GM23338 (cell line): ENCODE results near the gene CHRNA10. TPM values are rescaled to one million over a fixed set of nuclear protein-coding genes. Genes with fewer than 3 reads are reported as not detected.

Source experiments
- ATAC-seq: fragments of 200-7000 bp; cut with Tn5 transposase; 3 replicates; pipeline ENCODE4 v1.9.1; 2020
- DNase-seq: peaks from one replicate; pipeline ENCODE4 v3.0.0-alpha.2; 2015; ENCODE audit warnings: low spot score
- H2AFZ ChIP-seq: fragments of 200-600 bp; sonication (generic); 2 replicates; pipeline ENCODE4 v1.8.0; 2016; ENCODE audit warnings: antibody characterized with exemption, mild to moderate bottlenecking, moderate library complexity
- H3F3A ChIP-seq: fragments of 200-600 bp; sonication (generic); replicated peaks from 2 replicates; pipeline ENCODE4 v1.8.0; 2017; ENCODE audit warnings: antibody characterized with exemption, mixed run types, low read depth
- H3K27ac ChIP-seq: fragments of 200-600 bp; sonication (generic); 2 replicates; pipeline ENCODE4 v1.6.1; 2016; ENCODE audit warnings: low read depth
- H3K27me3 ChIP-seq: fragments of 200-600 bp; sonication (generic); 2 replicates; pipeline ENCODE4 v1.8.0; 2016; ENCODE audit warnings: mild to moderate bottlenecking, mixed run types, moderate library complexity; ENCODE audit not compliant: insufficient read depth
- H3K36me3 ChIP-seq: fragments of 200-600 bp; sonication (generic); 2 replicates; pipeline ENCODE4 v1.8.0; 2016; ENCODE audit warnings: mild to moderate bottlenecking; ENCODE audit not compliant: insufficient read depth
- H3K4me1 ChIP-seq: fragments of 200-600 bp; sonication (generic); 2 replicates; pipeline ENCODE4 v1.8.0; 2016; ENCODE audit warnings: mild to moderate bottlenecking, moderate library complexity; ENCODE audit not compliant: insufficient read depth
- H3K4me2 ChIP-seq: fragments of 200-600 bp; sonication (generic); 2 replicates; pipeline ENCODE4 v1.7.1; 2017; ENCODE audit warnings: mixed run types
- H3K4me3 ChIP-seq: fragments of 200-600 bp; sonication (generic); 2 replicates; pipeline ENCODE4 v1.6.1; 2016; ENCODE audit warnings: mixed run types
- H3K79me2 ChIP-seq: fragments of 200-600 bp; sonication (generic); replicated peaks from 2 replicates; pipeline ENCODE4 v1.8.0; 2017; ENCODE audit warnings: mild to moderate bottlenecking; ENCODE audit not compliant: insufficient read depth
- H3K9me2 ChIP-seq: fragments of 200-600 bp; sonication (generic); 2 replicates; pipeline ENCODE4 v1.8.0; 2017; ENCODE audit not compliant: insufficient read depth
- H4K20me1 ChIP-seq: fragments of 200-600 bp; sonication (generic); replicated peaks from 2 replicates; pipeline ENCODE4 v1.8.0; 2017; ENCODE audit warnings: mild to moderate bottlenecking; ENCODE audit not compliant: insufficient read depth
- H3K27ac Mint-ChIP-seq: 2 replicates; pipeline ENCODE4 v1.8.0; 2020; ENCODE audit warnings: inconsistent platforms, mild to moderate bottlenecking, moderate library complexity, mixed read lengths
- H3K27me3 Mint-ChIP-seq: 3 replicates; pipeline ENCODE4 v1.8.0; 2022; ENCODE audit warnings: low read depth, mild to moderate bottlenecking, moderate library complexity, mixed read lengths, inconsistent platforms; ENCODE audit not compliant: insufficient read depth, poor library complexity
- H3K36me3 Mint-ChIP-seq: 3 replicates; pipeline ENCODE4 v1.8.0; 2021; ENCODE audit warnings: low read depth, mild to moderate bottlenecking, inconsistent platforms, moderate library complexity, mixed read lengths
- H3K4me1 Mint-ChIP-seq: 3 replicates; pipeline ENCODE4 v1.8.0; 2020; ENCODE audit warnings: mild to moderate bottlenecking, inconsistent platforms, mixed read lengths
- H3K4me3 Mint-ChIP-seq: 3 replicates; pipeline ENCODE4 v1.8.0; 2021; ENCODE audit warnings: moderate library complexity, mild to moderate bottlenecking, inconsistent platforms, mixed read lengths
- H3K9me3 Mint-ChIP-seq: 3 replicates; pipeline ENCODE4 v1.8.0; 2020; ENCODE audit warnings: moderate library complexity, mild to moderate bottlenecking, inconsistent platforms, mixed read lengths
- EZH2 ChIP-seq: fragments of 200-600 bp; sonication (generic); IDR thresholded peaks from one replicate; pipeline ENCODE4 v1.8.0; 2017; ENCODE audit warnings: antibody characterized with exemption, mild to moderate bottlenecking, low read depth; ENCODE audit not compliant: unreplicated experiment
- EZH2phosphoT487 ChIP-seq: fragments of 200-600 bp; sonication (generic); IDR thresholded peaks from one replicate; pipeline ENCODE4 v1.8.1; 2018; ENCODE audit warnings: antibody characterized with exemption; ENCODE audit not compliant: unreplicated experiment
- JUNB ChIP-seq: IDR thresholded peaks from one replicate; pipeline ENCODE4 v1.6.1; 2016; ENCODE audit warnings: antibody characterized with exemption; ENCODE audit not compliant: unreplicated experiment
- NANOG ChIP-seq: IDR thresholded peaks from 2 replicates; pipeline ENCODE4 v1.6.1; 2016; ENCODE audit warnings: antibody characterized with exemption, borderline replicate concordance
- POLR2AphosphoS5 ChIP-seq: IDR thresholded peaks from 2 replicates; pipeline ENCODE4 v1.6.1; 2016; ENCODE audit warnings: antibody characterized with exemption, low read depth
- STAT1 ChIP-seq: IDR thresholded peaks from one replicate; pipeline ENCODE4 v1.6.1; 2016; ENCODE audit warnings: antibody characterized with exemption; ENCODE audit not compliant: unreplicated experiment
- ZNF114 ChIP-seq: fragments of 250-450 bp; sonication (Bioruptor Pico); IDR thresholded peaks from 2 replicates; pipeline ENCODE4 v1.5.0; 2020; ENCODE audit warnings: mild to moderate bottlenecking, moderate library complexity
- polyA plus RNA-seq: library from polyadenylated mRNA; unstranded; fragments of >200 nt; fragmentation: Nextera tagmentation; extraction: Ambion mirVana; gene quantifications from 2 replicates; pipeline ENCODE4 v1.2.1, GENCODE V29; 2016
- total RNA-seq: library from RNA; depleted of rRNA; stranded (reverse); fragments of >200 nt; shearing (Covaris generic); gene quantifications from 2 replicates; pipeline ENCODE4 v1.2.3, GENCODE V29; 2014
- TF ChIP-seq, protein P1 (sequence below): IDR thresholded peaks from one replicate; pipeline ENCODE4 v1.6.1; 2018; ENCODE audit warnings: antibody characterized with exemption; ENCODE audit not compliant: unreplicated experiment
- TF ChIP-seq, protein P2 (sequence below), 2 experiments: fragments of 200-600 bp in 1 of 2; sonication (generic) in 1 of 2; conservative IDR thresholded peaks; 2 replicates each; pipeline versions ENCODE4 v1.5.1 to v1.6.1; 2016 to 2017; ENCODE audit warnings: antibody characterized with exemption in 2 of 2, low read depth in 2 of 2, mild to moderate bottlenecking in 2 of 2, moderate library complexity in 1 of 2
- TF ChIP-seq, protein P3 (sequence below): IDR thresholded peaks from 2 replicates; pipeline ENCODE4 v1.6.1; 2016; ENCODE audit warnings: antibody characterized with exemption

CHRNA10 gene
- total and polyA plus RNA-seq, 2 experiments from 2014 or later: 0.45 to 1.5 TPM

DNA sequence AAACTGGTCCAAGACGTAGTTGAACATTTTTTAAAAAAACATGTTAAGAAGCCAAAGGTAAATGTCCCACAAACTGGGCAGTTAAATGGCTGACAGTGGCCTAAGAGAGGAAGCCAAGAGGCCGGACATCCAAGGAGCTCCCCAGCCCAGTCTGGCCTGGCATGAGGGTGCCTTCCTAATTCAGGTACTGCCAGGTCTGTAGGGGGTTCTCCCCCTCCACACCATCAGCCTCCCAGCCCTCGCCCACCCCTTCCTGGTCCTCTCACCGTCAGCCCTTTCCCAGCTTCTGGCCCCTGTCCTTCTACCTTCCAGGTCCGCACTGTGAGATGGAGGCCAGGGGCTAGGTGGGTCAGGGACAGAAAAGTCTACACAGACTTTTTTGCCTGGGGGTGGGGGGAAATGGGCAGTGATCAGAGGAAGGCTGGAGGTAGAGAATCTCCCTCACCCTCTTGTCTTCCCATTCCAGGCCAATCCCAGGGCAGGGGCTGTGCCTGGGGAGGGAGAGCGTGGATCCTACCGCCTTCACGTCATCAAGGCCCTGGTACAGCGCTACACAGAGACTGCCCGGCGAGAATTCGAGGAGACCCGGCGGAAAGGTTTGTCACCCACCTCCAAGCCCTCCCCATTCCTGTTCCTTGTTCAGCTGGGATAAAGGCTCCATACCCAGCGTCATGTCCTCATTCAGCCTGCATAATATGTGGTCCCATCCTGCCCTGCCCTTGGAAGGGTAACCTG, 35.4 kb downstream of the CHRNA10 start:
- Histone ChIP-seq H4K20me1 (no peaks in the 10 kb centered on the region), H2AFZ (no peak overlapping the region), H3F3A (no peaks in the 10 kb centered on the region), H3K4me2 (no peak overlapping the region), H3K79me2 (no peaks in the 10 kb centered on the region), H3K9me2 (no peaks in the 10 kb centered on the region), H3K4me3 (no peak overlapping the region), H3K27me3 (peaks cover 2% of the 10 kb centered on the region; the same call in 1 of the 2 replicates), H3K4me1 (no peaks in the 10 kb centered on the region), H3K36me3 (no peaks in the 10 kb centered on the region), H3K27ac (no peak overlapping the region)
- H3K36me3 Mint-ChIP-seq: peaks cover 7% of the 10 kb centered on the region; the same call in 2 of the 3 replicates
- no peak overlapping the region for H3K27ac Mint-ChIP-seq
- ATAC-seq: no peak
- peaks cover 21% of the 10 kb centered on the region for H3K27me3 Mint-ChIP-seq
- H3K4me3 Mint-ChIP-seq: no peak overlapping the region
- no peaks in the 10 kb centered on the region; the same call in 2 of the 3 replicates for H3K9me3 Mint-ChIP-seq
- no peak for DNase-seq
- TF ChIP-seq JUNB: no peak
- no peak for TF ChIP-seq STAT1
- TF ChIP-seq, protein P1, sequence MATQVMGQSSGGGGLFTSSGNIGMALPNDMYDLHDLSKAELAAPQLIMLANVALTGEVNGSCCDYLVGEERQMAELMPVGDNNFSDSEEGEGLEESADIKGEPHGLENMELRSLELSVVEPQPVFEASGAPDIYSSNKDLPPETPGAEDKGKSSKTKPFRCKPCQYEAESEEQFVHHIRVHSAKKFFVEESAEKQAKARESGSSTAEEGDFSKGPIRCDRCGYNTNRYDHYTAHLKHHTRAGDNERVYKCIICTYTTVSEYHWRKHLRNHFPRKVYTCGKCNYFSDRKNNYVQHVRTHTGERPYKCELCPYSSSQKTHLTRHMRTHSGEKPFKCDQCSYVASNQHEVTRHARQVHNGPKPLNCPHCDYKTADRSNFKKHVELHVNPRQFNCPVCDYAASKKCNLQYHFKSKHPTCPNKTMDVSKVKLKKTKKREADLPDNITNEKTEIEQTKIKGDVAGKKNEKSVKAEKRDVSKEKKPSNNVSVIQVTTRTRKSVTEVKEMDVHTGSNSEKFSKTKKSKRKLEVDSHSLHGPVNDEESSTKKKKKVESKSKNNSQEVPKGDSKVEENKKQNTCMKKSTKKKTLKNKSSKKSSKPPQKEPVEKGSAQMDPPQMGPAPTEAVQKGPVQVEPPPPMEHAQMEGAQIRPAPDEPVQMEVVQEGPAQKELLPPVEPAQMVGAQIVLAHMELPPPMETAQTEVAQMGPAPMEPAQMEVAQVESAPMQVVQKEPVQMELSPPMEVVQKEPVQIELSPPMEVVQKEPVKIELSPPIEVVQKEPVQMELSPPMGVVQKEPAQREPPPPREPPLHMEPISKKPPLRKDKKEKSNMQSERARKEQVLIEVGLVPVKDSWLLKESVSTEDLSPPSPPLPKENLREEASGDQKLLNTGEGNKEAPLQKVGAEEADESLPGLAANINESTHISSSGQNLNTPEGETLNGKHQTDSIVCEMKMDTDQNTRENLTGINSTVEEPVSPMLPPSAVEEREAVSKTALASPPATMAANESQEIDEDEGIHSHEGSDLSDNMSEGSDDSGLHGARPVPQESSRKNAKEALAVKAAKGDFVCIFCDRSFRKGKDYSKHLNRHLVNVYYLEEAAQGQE: no peak
- H3K4me1 Mint-ChIP-seq: no peaks in the 10 kb centered on the region

DNA sequence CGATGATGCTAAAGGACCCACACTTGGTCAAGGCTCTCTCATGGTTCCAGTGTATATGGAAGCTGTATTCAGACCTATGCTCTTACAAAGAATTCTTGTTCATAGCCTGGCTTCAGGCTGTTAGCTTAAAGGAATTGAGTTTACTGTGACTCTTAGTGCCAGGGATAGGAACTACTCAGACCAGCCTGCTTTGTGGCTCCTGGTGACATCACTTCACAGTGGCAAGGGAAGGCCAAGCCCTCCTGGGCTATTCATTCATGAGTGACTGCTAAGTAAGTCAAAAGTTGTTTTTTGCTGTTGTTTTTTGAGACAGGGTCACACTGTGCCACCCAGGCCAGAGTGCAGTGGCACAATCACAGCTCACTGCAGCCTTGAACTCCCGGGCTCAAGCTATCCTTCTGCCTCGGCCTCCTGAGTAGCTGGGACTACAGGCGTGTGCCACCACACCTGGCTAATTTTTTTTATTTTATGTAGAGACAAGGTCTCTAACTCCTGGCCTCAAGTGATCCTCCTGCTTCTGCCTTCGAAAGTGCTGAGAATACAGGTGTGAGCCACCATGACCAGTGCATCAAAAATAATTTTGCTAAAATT, 39.0 kb downstream of the CHRNA10 start:
- Histone ChIP-seq H4K20me1 (no peaks in the 10 kb centered on the region), H3K4me1 (no peaks in the 10 kb centered on the region), H3K9me2 (no peaks in the 10 kb centered on the region), H2AFZ (no peak overlapping the region), H3F3A (no peaks in the 10 kb centered on the region), H3K27me3 (no peaks in the 10 kb centered on the region), H3K27ac (no peak overlapping the region), H3K4me3 (no peak overlapping the region), H3K79me2 (no peaks in the 10 kb centered on the region), H3K36me3 (no peaks in the 10 kb centered on the region), H3K4me2 (no peak overlapping the region)
- Mint-ChIP-seq H3K36me3 (no peaks in the 10 kb centered on the region; the same call in 2 of the 3 replicates), H3K27ac (no peak overlapping the region), H3K27me3 (peaks cover 9% of the 10 kb centered on the region), H3K4me1 (no peaks in the 10 kb centered on the region), H3K4me3 (no peak overlapping the region), H3K9me3 (no peaks in the 10 kb centered on the region; the same call in 2 of the 3 replicates)
- ATAC-seq (no peak), DNase-seq (no peak)
- TF ChIP-seq, protein P2, sequence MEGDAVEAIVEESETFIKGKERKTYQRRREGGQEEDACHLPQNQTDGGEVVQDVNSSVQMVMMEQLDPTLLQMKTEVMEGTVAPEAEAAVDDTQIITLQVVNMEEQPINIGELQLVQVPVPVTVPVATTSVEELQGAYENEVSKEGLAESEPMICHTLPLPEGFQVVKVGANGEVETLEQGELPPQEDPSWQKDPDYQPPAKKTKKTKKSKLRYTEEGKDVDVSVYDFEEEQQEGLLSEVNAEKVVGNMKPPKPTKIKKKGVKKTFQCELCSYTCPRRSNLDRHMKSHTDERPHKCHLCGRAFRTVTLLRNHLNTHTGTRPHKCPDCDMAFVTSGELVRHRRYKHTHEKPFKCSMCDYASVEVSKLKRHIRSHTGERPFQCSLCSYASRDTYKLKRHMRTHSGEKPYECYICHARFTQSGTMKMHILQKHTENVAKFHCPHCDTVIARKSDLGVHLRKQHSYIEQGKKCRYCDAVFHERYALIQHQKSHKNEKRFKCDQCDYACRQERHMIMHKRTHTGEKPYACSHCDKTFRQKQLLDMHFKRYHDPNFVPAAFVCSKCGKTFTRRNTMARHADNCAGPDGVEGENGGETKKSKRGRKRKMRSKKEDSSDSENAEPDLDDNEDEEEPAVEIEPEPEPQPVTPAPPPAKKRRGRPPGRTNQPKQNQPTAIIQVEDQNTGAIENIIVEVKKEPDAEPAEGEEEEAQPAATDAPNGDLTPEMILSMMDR (conservative IDR thresholded peaks at IDR 0.05; ENCODE audit: low read depth in 2 of 2): no peak
- TF ChIP-seq STAT1 (no peak), EZH2 (no peak), ZNF114 (no peak), POLR2AphosphoS5 (no peak), JUNB (no peak), EZH2phosphoT487 (no peak), NANOG (no peak)
- TF ChIP-seq, protein P1: no peak
- TF ChIP-seq, protein P3, sequence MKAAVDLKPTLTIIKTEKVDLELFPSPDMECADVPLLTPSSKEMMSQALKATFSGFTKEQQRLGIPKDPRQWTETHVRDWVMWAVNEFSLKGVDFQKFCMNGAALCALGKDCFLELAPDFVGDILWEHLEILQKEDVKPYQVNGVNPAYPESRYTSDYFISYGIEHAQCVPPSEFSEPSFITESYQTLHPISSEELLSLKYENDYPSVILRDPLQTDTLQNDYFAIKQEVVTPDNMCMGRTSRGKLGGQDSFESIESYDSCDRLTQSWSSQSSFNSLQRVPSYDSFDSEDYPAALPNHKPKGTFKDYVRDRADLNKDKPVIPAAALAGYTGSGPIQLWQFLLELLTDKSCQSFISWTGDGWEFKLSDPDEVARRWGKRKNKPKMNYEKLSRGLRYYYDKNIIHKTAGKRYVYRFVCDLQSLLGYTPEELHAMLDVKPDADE: no peak
